ENCODE results near the gene SNX5. TPM values are rescaled to one million over a fixed set of nuclear protein-coding genes. Genes with fewer than 3 reads are reported as not detected.

Gene SNX5
- total RNA-seq, 1 experiment from 2014 or later = 159 TPM

DNA sequence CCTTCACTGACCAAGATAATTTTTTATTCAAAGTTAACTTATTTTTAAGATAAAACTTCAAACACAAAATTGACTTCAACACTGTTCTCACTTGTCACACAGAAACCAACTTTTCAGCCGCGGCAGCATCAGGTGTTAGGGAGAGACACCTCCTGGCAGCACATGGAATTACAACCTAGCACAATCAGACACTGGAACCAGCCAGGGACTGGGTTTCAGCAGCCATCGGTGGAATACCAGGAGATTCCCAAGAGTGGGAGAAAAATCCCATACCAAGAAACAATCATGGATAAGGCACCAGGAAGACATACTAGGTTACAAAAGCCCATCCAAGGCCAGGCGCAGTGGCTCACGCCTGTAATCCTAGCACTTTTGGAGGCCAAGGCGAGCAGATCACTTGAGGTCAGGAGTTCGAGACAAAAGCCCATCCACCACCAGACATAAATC is 70.0 kb downstream of the SNX5 start:
- H2AFZ ChIP-seq (ENCODE audit: low read depth, low read length, poor library complexity, severe bottlenecking) = no peak overlapping the region
- TF ChIP-seq SP1 (IDR thresholded peaks at IDR 0.05; ENCODE audit: low read depth) (0 out of 2 replicates have a peak, but pooled peaks have one; percentile 2), RAD21 (IDR thresholded peaks at IDR 0.05; ENCODE audit: low read depth) (peak; percentile 96), CEBPB (IDR thresholded peaks at IDR 0.05; ENCODE audit: low read depth) (no peak), CBX3 (IDR thresholded peaks at IDR 0.05; ENCODE audit: low read depth) (peak; percentile 64), POLR2A (IDR thresholded peaks at IDR 0.05; ENCODE audit: borderline replicate concordance, extremely low read depth, insufficient read depth, insufficient read length) (no peak)
- TF ChIP-seq, protein P1, sequence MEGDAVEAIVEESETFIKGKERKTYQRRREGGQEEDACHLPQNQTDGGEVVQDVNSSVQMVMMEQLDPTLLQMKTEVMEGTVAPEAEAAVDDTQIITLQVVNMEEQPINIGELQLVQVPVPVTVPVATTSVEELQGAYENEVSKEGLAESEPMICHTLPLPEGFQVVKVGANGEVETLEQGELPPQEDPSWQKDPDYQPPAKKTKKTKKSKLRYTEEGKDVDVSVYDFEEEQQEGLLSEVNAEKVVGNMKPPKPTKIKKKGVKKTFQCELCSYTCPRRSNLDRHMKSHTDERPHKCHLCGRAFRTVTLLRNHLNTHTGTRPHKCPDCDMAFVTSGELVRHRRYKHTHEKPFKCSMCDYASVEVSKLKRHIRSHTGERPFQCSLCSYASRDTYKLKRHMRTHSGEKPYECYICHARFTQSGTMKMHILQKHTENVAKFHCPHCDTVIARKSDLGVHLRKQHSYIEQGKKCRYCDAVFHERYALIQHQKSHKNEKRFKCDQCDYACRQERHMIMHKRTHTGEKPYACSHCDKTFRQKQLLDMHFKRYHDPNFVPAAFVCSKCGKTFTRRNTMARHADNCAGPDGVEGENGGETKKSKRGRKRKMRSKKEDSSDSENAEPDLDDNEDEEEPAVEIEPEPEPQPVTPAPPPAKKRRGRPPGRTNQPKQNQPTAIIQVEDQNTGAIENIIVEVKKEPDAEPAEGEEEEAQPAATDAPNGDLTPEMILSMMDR (IDR thresholded peaks at IDR 0.05 in 2 of 3, conservative IDR thresholded peaks at IDR 0.05 in 1 of 3; ENCODE audit: borderline replicate concordance in 1 of 3, insufficient read depth in 1 of 3, low read depth in 2 of 3, low read length in 2 of 3) = peak; percentile 88 to 89 (median 89)
- H3K4me3 ChIP-seq (replicated peaks in 1 of 2; ENCODE audit: low read depth in 1 of 2, low read length in 2 of 2) = no peak overlapping the region
- H3K79me2 ChIP-seq (ENCODE audit: insufficient read depth, low read length) = no peaks in the 10 kb centered on the region
- ChIA-PET POLR2A (interaction anchor here (1.2 to 1.4 kb wide), 2 partner anchors 217 to 218 kb away, joined by 3 to 9 read pairs; partner anchors contain the start of gene RRBP1), CTCF (interaction anchor here (0.7 to 1.4 kb wide), 8 partner anchors 16 to 393 kb away, joined by 3 to 8 read pairs (median 3); partner anchors contain the start of gene RRBP1), RAD21 (ENCODE audit: low non-redundant PET in 1 of 2, low total read pairs in 2 of 2, uncharacterized antibody in 2 of 2, unreplicated experiment in 2 of 2) (interaction anchor here in 1 of 2 experiments (0.9 kb wide), 1 partner anchor 216 kb away, joined by 4 read pairs; the partner anchor contains the start of gene RRBP1)
- no peaks in the 10 kb centered on the region for H3K9me3 ChIP-seq (ENCODE audit: control insufficient read depth in 1 of 2, insufficient read depth in 1 of 2, low read depth in 1 of 2, low read length in 2 of 2)
- H3K27me3 ChIP-seq (ENCODE audit: insufficient read depth, low read length) = no peaks in the 10 kb centered on the region
- no TSS peak for BruUV-seq (replicated peaks)
- no peaks in the 10 kb centered on the region for H4K20me1 ChIP-seq (ENCODE audit: insufficient read depth)
- peak; percentile 77 for ATAC-seq
- H3K36me3 ChIP-seq (ENCODE audit: control insufficient read depth in 1 of 2, insufficient read depth in 2 of 2, low read length in 2 of 2) = no peaks in the 10 kb centered on the region
- intact Hi-C loops (cut with micrococcal nuclease) = loop anchor here (1.0 to 10.0 kb wide), 3 partner anchors 216 to 394 kb away; partner anchors contain the start of gene RRBP1
- H3K9ac ChIP-seq (ENCODE audit: low read length) = no peak overlapping the region
- H3K4me2 ChIP-seq (ENCODE audit: low read length) = no peak overlapping the region
- H3K4me1 ChIP-seq (ENCODE audit: control insufficient read depth in 1 of 2, insufficient read depth in 2 of 2, low read length in 2 of 2) = peaks cover 0 to 7% of the 10 kb centered on the region in 2 experiments; a peak in 2 of 4 replicates
- no peaks in the 10 kb centered on the region for H3K9me2 ChIP-seq (ENCODE audit: insufficient read depth)
- DNase-seq (ENCODE audit: low read depth, low spot score) = peak; percentile 56
- no peak overlapping the region for H3K27ac ChIP-seq (ENCODE audit: low read depth, low read length)

All from HCT116 (cell line).